ENCODE results near the gene HNRNPD.
"Not testable (repeated sequence)": the region's sequence is repeated elsewhere in the genome, so short reads cannot be mapped to it uniquely, and the experiment has no call there.

The HNRNPD gene

DNA sequence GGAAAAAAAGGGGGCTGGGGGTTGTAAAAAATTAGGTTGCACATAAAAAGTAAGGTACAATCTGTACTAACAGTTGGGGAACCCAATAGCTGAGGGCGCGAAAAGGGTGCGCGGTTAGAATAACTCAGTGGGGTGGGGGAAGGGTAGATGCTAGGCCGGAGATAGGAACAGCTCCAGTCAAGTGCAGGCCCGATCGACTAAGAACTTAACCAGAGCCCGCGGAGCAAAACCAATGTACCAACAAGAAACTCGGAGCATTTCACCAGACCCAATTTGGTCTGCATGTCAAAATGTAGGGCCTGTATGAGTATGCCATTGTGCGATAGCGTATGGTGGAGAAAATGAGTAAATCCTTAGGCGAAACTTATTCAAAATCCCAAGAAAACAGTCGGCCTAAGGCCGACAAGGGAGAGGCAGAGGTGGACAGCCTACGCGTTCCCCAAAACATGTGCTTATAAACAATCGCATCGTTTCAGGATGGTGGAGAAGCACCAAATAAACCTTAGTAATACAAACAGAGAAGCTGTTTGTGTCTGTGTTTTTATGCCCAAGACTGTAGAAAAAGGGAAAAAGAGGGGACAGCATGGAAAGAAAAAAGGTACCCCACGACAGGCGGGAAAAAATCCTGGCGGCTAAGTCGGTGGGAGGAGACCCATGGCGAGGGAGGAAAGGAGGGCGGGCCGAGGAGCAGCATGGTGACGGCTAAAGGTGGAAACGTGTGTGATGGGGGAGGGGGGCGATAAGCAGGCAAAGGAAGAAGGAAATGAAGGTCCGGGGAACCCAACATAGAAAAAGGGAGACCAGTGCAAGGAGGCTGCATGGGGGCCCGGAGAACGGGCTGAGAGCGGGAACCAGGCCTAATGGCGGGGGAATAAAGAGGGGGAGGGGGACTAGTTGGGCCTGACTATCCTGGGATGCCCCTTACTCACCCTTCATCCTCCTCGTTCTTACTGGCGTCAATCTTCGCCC lies 990 bp downstream of the HNRNPD start:
- DNase-seq, result peak; percentile 78

GRCh38 chr4:82371497-82371896 lies 2.3 kb downstream of the HNRNPD start:
- peak; percentile 32 for DNase-seq

DNA sequence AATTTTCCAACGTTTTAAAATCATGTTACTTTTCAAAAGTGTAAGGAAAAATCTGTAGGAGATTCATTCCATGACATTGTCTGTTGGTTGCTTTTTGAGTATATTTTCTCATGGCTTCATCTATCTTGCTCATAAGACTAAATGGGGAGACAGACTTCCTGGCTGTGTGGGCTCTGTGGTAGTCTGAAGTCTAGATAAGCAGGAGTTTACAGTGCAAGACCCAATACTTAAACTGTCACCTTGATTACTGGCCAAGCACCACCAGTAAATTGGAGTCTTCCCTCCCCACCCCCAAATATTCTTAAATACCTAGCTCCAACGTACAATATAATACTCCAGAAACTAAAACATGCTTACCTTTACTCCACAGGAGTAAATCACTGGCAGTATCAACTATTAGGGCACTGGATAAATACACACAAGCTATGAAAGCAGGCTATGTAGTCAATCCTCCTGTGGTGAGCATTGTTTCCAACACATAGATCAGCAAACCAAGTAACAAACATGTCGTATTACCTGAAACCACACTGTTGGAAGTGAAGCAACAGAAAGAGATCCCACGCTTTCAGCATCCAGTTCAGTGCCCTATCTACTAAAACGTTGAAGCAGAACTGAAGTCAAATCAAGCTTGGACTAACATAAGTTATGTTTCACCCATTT lies 6.2 kb downstream of the HNRNPD start:
- DNase-seq, result peak; percentile 34

DNA sequence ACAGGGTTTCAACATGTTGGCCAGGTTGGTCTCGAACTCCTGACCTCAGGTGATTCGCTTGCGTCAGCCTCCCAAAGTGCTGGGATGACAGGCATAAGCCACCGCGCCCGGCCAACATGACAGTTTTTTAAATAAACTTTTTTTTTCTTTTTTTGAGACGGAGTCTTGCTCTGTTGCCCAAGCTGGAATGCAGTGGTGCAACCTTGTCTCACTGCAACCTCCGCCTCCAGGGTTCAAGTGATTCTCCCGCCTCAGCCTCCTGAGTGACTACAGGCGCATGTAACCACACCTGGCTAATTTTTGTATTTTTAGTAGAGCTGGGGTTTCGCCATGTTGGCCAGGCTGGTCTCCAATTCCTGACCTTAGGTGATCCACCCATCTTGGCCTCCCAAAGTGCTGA lies 7.4 kb downstream of the HNRNPD start:
- DNase-seq, result not testable (repeated sequence)

DNA sequence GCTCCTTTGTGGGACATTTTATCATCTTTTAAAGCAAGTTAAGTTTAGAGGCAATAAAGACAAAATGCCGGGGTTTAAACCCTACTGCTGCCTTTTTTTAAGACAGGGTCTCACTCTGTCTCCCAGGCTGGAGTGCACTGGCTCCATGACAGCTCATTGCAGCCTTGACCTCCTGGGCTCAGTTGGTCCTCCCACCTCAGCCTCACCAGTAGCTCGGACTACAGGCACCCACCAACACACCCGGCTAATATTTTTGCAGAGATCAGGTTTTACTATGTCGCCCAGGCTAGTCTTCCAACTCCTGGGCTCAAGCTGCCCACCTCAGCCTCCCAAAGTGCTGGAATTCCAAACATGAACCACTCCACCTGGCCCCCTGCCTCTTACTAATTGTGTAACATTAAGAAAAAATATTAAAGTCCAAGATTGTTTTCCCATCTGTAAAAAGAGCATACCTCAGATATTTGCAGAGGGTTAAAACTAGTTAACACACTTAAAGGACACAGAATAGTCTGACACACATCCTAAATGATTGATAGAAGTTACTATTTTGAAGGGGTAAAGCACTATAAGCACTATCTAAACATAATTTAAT lies 9.8 kb downstream of the HNRNPD start:
- DNase-seq, result no peak

DNA sequence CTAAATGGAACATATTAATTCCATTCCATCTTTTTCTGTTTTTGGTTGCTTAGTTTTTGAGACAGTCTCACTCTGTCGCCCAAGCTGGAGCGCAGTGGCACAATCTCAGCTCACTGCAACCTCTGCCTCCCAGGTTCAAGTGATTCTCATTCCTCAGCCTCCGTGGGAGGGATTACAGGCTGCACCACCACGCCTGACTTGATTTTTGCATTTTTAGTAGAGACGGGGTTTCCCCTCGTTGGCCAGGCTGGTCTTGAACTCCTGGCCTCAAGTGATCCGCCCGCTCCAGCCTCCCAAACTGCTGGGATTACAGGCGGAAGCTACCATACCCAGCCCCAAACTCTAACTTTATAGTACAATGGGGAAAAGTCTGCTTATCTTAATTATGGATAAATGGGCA lies 11.2 kb downstream of the HNRNPD start:
- DNase-seq, result no peak

DNA sequence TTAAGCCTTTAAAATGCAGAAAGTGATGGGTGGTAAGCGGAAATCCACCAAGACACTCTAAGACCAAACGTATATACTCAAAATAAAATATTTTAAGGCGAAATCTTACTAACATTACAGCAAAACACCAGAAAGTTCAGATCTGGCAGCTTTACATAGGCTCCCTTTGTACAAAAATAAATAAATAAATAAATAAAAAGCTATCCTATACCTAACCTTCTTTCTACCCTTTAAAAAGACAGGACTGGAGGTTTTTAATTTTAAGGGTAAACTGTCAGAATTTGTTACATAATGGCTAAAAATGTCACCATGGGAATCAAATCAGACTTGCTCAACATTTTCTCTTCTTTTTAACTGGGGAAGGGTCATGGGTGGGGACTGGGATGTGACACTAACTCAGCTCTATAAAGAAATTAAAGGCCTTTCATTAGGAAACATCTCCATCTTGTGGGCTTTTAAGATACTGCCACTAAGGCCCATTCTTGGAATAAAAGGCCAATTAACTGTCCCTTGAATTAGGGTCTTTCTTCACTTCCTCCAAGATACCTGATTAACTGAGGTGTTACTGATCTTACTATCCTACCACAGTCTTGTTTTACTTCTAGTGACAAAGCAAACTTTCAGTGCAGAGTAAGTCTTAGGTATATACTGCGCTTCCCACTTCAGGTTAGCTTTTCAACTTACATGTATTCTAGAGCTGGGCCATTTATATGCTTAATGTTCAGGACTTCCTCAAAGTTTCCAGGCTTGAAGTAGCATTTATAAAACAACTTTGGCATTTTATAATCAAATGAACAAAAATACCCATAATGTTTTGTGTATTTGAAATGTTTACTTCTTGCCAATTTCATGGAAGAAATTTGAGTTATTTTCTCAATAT lies 13.3 kb downstream of the HNRNPD start:
- DNase-seq, result peak; percentile 57

GRCh38 chr4:82358847-82359246 lies 14.9 kb downstream of the HNRNPD start:
- no peak for DNase-seq

DNA sequence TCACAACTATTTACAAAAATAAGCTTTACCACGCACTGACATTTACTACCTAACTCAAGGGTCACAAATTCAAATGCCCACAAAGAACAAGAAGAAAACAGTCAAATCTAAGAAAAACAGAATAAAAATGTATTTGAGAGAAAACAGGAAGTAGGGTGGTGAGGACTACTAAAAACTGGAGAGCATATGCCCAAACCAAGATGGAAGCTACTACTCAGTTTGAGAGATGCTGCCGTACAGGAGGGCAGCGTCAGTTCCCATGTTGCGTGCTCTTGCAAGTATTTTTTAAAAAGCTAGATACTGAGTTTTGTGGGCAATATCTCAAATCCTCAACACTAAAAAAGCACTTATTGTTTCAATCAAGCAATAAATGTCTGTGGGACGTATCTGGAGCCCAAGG lies 16.2 kb downstream of the HNRNPD start:
- DNase-seq, result no peak

DNA sequence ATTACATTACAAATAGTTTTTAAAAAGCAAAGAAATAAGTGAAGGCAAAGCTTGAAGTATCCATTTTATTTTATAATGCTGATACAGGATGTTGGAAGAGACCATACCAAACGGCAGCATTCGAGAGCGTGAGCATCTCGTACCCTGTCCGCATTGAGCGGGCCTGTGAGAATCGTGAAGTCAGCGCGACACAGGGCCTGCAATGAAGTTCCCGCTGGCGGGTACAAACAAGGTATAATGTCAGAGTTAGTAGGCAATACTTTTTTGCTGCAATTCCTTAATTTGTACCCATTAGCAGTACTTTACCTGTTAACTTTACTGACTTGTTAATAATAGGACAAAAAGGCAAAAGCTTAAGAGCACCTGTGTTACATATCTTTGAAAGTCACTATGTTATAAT lies 19.0 kb downstream of the HNRNPD start:
- no peak for DNase-seq

DNA sequence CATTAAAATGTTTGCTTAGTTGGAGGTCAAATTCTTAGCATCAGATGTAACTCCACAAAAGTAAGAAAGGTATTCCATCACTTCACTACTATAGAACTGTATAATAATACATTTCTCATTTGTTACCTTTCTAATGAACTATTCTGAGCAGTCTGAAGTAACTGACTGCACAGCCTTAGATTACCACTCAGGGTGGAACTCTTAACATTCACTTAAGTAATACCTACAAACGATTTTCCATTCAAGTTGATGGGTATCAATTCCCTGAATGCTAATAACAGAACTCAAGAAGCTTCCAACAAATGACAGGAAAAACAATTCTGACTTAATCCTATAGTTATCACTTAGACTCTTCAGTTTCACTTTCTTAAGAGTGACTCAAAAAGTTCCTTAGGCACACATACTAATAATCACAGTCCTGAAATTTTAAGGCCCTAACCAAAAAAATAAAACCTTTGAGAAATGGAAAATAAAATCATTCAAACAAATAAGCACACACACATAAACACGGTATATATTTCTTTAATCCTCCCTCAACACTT lies 20.9 kb downstream of the HNRNPD start:
- DNase-seq, result no peak

GRCh38 chr4:82352118-82352824 lies 21.5 kb downstream of the HNRNPD start:
- DNase-seq, result no peak

DNA sequence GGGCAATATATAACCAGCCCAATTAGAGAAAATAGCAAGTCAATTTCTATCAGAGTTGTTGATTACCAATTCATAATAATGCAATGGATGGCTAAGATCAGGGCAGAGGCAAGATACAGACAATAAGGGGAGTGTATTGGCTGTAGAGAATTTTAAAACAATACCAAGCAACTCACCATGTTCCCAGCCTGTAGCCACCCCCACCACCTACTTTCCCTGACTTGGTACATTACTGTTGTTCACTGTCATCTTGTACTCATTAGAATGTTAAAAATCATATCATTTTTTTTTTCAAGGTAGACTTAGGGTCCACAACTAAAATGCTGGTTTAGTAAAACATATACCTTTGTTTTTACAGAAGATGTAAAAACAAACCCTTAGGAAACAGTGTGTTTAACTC lies 27.7 kb downstream of the HNRNPD start:
- no peak for DNase-seq

DNA sequence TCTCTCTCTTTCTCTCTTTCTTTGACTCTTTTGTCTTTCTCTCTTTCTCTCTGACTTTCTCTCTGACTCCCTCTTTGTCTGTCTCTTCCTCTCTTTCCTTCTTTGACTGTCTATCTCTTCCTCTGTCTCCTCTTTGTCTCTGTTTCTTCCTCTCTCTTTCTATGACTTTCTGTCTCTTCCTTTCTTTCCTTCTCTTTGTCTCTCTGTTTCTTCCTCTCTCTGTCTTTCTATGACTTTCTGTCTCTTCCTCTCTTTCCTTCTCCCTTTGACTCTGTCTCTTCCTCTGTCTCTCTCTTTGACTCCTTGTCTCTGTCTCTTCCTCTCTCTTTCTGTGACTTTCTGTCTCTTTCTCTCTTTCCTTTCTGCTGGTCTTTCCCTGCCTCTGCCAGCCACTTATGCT lies 38.7 kb downstream of the HNRNPD start:
- DNase-seq, result no peak

GRCh38 chr4:82333641-82334040 lies 40.1 kb downstream of the HNRNPD start:
- not testable (repeated sequence) for DNase-seq

DNA sequence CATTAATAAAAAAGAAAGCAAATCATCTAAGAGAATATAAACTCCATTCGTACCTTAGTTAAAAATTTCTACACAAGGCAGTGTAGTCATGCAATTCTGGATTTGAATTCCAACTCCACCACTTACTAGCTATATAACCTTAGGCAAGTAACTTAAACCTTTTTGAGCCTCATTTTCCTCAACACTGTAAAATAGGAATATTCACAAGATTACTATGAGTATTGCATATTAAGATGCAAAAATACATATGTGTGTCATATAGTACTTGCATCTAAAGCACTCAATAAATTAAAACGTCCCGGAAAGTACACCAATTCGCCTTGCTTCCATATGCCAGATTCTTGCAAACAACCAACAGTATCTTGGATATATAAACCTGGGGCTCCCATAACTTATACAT lies 42.0 kb downstream of the HNRNPD start:
- DNase-seq, result no peak

- DNase-seq, result no peak
Observed at GRCh38 chr4:82320351-82320750, 53.4 kb downstream of the HNRNPD start.

GRCh38 chr4:82303063-82303462 lies 70.7 kb downstream of the HNRNPD start:
- not testable (repeated sequence) for DNase-seq

Measured in CD4-positive, alpha-beta T cell treated with Interleukin-17A for 1 hour (primary cell).